HS-27A (cell line): ENCODE results near the gene ZMYM5.
"Not testable (repeated sequence)": the region's sequence is repeated elsewhere in the genome, so short reads cannot be mapped to it uniquely, and the experiment has no call there.

Source experiments
- DNase-seq: peaks from one replicate; pipeline ENCODE4 v3.0.0-alpha.2; 2012; ENCODE audit warnings: low read depth, missing footprints

The ZMYM5 gene

DNA sequence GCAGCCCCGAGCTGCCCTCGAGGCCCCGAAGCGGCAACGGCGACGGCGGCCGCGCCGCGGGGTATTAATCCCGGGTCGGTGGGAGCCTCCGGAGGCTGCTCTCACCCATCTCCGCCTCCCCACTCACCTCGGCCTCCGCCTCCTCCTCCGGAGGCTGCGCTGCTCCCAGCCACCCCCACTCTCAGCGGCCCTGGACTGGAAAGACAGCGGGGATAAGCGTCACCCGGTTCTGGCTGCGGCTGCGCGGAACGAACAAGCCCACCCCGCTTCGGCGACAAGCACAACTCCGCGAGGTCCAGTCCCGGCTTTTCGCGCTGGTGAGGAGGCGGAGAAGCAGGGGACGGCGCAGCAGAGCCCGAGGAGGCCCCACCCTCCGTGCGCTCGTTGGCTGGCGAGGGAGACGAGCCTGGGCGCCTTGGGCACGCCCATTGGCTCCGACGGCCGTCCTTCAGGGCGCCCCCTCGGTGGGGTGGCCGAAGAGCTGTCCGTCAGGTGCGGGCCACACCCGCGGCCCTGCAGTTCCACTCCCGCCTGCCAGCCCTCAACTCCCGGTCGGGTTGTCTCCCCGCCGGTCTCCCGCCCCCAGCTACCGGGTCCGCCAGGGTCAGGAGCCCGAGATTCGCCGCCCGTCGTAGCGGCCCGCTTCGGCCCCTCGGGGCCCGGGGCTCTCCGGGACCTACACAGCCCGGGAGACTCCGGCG lies at the start of gene ZMYM5:
ZMYM5 (minus strand) TSS at position 327 of the 701 bp plus-strand sequence. CDS start 11,469 bp downstream, outside the sequence.
- no peak for DNase-seq

GRCh38 chr13:19910336-19911072 lies 47.1 kb upstream of the ZMYM5 start:
- DNase-seq, result no peak

GRCh38 chr13:19908350-19908986 lies 45.0 kb upstream of the ZMYM5 start:
- DNase-seq, result no peak

GRCh38 chr13:19905487-19906195 lies 42.2 kb upstream of the ZMYM5 start:
- not testable (repeated sequence) for DNase-seq

DNA sequence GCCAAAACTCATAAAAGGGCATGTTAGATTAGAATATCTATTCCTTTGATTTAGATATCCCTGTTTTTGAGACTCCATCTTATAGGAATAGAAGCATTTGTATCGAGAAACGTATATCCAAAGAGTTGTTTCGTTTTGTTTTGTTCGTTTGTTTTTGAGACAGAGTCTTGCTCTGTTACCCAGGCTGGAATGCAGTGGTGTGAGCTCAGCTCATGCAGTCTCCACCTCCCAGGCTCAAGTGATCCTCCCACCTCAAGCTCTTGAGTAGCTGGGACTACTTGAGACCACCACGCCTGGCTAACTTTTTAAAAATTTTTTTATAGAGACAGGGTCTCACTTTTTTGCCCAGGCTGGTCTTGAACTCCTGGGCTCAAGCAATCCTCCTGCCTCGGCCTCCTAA lies 26.6 kb upstream of the ZMYM5 start:
- DNase-seq, result no peak

DNA sequence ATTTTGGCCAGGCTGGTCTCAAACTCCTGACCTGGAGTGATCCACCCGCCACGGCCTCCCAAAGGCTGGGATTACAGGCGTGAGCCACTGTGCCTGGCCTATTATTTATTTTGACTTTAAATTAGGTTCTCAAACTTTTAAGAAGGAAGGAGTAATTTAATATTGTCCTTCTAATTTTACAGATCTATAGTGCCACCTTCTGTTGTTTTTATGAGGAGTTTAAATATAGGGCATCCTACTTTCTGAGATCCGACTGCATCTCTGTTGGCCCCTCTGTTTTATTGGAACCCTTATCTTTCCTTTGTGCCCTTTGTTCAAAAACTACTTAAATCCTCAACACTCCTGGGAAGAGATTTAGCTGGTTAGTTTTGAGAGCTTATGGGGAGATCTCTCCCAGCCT lies 25.4 kb upstream of the ZMYM5 start:
- DNase-seq, result no peak

DNA sequence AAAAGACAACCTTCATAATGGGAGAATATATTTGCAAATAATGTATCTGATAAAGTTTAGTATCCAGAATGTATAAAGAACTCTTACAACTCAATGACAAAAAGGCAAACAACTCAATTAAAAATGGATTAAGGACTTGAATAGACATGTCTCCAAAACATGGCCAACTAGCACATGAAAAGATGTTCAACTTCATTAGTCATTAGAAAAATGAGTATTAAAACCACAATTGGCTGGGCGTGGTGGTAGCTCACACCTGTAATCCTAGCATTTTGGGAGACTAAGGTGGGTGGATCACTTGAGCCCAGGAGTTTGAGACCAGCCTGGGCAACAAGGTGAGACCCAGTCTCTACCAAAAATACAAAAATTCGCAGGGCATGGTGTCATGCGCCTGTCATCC lies 18.8 kb upstream of the ZMYM5 start:
- no peak for DNase-seq

DNA sequence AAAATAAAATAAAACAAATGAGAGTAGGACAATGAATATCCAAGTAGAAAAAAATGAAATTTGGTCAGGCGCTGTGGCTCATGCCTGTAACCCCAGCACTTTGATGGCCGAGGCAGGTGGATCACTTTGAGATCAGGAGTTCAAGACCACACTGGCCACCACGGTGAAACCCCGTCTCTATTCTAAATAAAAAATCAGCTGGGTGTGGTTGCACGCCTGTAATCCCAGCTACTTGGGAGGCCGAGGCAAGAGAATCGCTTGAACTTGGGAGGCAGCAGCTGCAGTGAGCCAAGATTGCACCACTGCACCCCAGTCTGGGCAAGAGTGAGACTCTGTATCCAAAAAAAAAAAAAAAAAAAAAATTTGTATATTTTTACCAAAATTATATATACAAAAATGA lies 18.2 kb upstream of the ZMYM5 start:
- DNase-seq, result no peak

DNA sequence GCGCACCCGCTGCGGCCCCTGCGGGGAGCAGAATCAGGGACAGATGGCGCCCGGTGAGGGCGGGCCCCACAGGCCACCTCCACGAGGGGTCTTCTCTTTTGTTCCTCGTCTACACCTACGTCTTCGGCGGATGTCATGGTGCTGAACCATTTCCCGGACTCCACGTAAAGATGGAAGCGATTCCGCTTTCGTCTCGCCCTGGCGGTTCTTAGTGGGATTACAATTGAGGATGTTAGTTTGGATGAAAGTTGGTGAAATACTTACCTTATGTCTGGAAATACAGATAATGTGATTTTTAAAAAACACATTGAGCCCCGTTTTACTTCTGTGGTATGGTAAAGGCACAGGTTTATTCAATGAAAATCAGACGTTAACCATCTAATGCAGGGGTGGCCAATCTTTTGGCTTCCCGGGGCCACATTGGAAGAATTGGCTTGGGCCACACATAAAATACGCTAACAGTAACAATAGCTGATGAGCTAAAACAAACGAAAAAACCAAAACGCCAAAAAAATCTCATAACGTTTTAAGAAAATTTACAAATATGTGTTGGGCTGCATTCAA lies 1.4 kb upstream of the ZMYM5 start:
- no peak for DNase-seq

DNA sequence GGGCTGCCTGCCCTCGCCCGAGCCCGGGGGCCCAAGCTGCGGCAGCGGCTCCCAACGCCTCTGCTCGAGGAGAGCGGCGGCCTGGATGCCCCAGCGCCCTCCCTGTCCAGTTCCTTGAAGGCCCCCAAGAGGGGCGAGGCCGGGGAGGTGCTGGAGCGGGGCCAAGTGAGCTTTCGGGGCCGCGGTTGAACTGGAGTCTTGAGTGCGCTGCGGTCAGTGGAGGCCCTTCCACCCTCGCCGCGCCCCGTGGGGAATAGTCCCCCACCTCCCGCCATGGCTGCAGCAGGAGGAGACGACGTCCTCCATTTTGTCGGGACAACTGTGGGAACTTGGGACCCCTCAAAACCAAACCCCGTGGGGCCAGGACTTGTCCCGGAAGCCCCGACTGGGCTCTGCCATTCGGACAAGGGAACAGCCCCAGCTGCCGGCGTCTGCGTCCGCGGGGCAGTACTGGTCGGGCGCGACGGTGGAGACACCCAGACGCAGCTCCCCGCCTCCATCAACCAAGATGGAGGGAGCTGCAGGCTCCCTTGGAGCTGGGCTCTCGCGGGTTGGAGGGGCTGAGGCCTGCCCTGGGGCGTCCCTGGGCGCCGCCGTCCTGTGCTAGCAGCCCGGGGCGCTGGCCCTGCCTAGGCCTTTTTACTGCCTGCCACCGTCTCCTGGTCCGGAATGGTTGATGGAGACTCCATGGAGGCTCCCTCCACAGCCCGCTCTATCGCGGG lies 736 bp upstream of the ZMYM5 start:
- DNase-seq, result no peak

- no peak for DNase-seq
These were observed 752 bp downstream of the ZMYM5 start for GRCh38 chr13:19862481-19863313.

DNA sequence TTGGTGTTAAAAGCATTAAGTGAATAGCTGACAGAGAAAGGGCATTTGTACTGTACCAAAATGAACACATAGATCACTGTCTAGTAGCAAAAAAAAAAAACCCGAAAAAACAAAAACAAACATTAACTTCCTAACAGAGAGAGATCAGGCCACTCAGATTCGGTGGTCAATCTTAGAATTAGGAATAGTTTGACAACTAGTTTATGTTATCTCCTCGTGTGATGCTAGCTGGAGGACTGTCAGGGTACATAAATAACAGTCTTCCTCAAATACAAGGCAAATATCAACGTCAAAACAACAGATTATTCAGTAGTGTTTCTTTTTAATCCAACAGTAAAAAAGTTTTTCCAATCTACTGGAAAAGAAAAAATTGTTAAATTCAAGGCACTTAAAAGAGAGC lies 1.7 kb downstream of the ZMYM5 start:
- no peak for DNase-seq

DNA sequence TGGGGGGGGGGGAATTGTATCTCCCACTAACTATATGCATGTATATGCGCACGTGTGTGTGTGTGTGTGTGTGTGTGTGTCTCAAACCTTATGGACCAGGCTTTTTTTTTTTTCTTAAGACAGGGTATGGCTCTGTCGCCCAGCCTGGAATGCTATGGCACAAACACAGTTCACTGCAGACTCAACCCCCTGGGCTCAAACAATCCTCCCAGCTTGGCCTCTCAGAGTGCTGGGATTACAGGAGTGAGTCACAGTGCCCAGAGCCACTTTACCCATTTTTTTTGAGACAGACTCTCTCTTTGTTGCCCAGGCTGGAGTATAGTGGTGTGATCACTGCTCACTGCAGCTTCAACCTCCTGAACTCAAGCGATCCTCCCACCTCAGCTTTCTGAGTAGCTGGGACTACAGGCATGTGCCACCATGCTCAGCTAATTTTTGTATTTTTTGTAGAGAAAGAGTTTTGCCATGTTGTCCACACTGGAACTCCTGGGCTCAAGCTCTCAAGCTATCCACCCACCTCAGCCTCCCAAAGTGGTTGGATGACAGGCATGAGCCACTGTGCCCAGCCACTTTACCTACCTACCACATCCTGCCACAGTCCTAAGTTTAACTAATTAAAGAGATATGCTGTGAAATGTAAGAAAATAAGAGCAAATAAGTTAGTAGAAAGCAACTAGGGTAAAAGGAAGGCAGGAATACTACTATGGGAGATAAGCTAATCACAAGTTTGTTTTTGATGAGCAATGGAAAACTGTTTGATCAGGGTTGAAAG lies 2.4 kb downstream of the ZMYM5 start:
- DNase-seq, result no peak

DNA sequence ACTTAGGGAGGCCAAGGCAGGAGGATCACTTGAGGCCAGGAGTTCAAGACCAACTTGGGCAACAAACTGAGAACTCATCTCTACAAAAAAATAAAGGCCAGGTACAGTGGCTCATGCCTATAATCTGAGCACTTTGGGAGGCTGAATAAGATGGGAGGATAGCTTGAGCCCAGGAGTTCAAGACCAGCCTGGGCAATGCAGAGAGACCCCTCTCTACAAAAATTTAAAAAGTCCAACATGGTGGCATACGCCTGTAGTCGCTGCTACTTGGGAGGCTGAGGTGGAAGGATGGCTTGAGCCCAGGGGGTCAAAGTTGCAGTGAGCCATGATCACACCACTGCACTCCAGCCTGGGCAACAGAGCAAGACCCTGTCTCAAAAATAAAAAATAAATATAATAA lies 5.8 kb downstream of the ZMYM5 start:
- DNase-seq, result not testable (repeated sequence)

DNA sequence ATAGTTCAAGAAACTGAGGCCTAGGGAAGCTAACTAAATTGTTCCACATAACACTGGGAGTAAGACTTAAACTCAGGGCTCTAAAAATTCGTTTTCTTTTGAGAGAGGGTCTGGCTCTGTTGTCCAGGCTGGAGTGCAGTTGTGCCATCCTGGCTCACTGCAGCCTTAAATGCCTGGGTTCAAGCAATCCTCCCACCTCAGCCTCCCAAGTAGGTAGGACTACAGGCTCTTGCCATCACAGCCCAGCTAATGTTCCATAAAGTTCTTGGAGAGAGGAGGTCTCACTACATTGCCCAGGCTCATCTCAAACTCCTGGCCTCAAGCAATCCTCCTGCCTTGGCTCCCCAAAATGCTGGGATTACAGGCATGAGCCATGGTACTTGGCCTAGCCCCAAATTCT lies 10.7 kb downstream of the ZMYM5 start:
- DNase-seq, result no peak

DNA sequence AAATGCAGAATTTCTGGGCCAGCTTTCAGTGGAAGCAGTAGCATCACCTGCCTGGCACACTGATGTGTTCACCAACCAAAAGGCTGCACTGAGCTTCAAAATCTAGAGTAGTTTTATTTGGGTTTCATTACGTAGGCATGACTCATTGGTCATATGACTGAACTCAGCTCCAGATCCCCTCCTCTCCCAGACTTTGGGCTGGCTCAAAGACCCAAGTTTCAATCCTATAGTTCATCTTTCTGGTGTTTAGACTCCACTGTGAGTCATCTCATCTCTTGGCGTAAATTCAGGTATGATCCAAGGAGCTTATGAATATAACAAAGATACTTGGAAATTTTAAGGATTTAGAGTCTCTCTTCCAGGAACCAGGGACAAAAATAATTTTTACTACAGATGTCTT lies 17.7 kb downstream of the ZMYM5 start:
- DNase-seq, result no peak

GRCh38 chr13:19838865-19839275 lies 24.6 kb downstream of the ZMYM5 start:
- DNase-seq, result no peak

DNA sequence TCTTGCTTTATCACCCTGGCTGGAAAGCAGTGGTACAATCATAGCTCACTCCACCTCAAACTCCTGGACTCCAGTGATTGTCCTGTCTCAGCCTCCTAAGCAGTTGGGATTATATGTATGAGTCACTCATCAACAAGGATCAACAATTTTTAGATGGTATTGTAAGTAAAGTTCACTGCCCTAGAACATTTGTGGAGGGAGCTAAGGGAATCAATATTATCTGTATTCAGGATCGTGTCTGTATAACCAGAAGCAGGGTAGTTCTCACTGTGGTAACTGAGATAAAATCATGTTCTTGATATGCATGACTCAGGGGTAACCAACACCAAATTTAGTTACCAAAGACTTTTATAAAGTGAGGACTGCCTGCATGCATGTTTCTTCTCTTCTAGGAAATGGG lies 27.0 kb downstream of the ZMYM5 start:
- no peak for DNase-seq

DNA sequence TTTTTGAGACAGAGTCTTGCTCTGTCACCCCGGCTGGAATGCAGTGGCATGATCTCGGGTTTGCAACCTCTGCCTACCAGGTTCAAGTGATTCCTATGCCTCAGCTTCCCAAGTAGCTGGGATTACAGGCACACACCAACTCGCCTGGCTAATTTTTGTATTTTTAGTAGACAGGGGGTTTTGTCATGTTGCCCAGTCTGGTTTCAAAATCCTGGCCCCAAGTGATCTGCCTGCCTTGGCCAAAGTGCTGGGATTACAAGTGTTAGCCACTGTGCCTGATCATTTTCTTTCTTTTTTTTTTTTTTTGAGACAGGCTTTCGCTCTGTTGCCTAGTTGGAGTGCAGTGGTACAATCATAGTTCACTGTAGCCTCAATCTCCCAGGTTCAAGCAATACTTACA lies 28.7 kb downstream of the ZMYM5 start:
- no peak for DNase-seq

DNA sequence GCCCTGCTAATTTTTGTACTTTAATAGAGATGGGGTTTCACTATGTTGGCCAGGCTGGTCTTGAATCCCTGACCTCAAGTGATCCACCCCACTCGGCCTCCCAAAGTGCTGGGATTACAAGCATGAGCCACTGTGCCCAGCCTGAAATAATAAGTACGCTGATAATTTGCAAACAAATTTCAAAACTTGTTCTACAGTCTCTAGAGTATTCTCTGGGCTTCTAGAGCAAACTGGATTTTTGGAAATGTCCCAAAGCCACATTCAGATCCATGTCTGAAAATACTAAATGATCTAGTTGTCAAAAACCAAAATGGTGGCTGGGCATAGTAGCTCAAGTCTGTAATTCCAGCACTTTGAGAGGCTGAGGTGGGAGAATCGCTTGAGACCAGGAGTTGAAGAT lies 40.8 kb downstream of the ZMYM5 start:
- no peak for DNase-seq
